CD1c-positive myeloid dendritic cell (primary cell): Measurements from ENCODE around the gene GCH1.

ENCODE experiments used
- DNase-seq: peaks from one replicate; pipeline ENCODE4 v3.0.0-alpha.2; 2016; ENCODE audit errors: extremely low spot score

Gene GCH1

DNA sequence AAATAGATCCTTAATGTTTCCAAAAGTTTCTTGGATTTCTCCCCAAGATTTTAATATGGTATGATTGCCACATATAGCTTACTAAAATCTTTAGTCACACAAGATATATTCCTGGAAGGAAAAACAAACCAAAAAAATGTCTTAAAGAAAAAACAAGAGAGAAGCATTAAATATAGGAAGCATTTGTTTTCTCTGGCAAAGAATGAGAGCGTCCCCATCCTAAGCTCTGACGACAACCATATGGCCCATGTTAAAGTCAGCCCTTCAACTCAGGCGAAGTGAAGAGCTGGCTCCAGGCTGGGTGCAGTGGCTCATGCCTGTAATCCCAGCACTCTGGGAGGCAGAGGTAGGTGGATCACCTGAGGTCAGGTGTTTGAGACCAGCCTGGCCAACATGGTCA, 35.6 kb downstream of the GCH1 start:
- DNase-seq: no peak

DNA sequence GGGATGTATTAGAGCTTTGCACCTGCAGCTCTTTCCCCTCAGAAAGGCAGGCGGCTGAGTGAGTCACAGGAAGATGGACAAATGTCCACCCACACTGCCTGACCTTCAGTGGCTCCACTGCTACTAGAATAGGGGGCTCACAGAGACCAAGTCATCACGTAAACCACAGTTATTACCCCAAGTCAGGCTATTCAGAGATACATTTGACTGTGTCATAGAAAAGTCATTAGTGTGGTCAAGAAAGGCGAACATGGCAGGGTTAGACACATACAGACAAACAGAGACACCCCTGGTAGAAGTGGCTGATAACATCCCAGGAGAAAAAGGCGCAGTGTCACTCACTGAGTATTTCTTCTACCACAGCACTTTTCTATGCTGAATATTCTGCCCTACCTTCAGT, 36.0 kb downstream of the GCH1 start:
- no peak for DNase-seq

- no peak for DNase-seq
Measured at GRCh38 chr14:54864526-54864925, 38.1 kb downstream of the GCH1 start.

GRCh38 chr14:54857830-54858269, 44.8 kb downstream of the GCH1 start:
- DNase-seq: peak; percentile 80

DNA sequence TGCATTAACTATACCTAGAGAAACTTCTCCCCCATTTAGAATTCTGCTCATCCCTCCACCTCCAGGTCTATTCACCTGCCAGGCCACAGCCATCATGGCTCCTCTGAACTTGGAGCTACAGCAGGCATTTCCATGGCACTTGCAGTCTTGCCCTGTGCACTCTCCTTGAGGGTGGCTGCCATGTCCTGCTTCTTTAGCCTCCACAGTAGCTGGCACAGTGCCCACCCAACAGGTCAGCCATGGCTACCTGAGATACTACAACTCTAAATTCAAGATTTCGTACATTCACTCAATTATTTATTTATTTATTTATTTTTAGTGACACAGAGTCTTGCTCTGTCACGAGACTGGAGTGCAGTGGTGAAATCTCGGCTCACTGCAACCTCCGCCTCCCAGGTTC, 46.5 kb downstream of the GCH1 start:
- DNase-seq: no peak

DNA sequence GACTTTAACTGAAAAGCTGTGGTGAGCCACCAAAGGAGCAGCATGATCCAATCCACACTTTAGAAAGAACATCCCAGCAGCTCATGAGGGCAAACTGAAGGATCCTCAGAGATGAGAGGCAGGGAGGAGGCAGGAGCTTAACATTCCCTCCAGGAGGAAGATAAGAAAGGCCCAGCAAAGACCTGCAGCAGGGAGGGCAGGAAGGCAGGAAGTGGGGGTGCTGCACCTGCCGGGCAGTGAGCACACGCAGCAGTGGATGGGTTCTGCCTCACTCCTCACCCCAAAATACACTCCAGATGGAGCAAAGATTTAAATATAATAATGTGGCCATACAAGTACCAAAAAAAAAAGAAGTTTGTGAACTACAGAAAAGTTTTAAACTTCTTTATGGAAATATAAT, 48.4 kb downstream of the GCH1 start:
- DNase-seq: no peak

- no peak for DNase-seq
Measured at GRCh38 chr14:54853339-54853738, 49.3 kb downstream of the GCH1 start.

DNA sequence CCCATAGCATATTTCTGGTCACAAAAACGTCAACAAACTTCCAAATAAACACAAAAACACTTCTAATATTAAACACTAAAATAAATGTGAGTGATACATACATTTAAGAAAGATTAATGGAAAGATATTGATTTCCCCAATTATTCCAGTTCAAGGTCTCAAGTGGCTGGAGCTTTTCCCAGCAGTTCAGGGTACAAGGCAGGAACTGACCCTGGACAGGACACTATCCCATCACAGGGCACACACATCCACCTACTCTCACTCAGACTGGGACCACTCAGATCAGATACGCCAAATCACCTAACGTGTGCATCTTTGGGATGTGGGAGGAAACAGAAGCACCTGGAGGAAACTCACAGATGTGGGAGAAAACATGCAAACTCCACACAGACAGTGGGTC, 50.4 kb downstream of the GCH1 start:
- DNase-seq: no peak

DNA sequence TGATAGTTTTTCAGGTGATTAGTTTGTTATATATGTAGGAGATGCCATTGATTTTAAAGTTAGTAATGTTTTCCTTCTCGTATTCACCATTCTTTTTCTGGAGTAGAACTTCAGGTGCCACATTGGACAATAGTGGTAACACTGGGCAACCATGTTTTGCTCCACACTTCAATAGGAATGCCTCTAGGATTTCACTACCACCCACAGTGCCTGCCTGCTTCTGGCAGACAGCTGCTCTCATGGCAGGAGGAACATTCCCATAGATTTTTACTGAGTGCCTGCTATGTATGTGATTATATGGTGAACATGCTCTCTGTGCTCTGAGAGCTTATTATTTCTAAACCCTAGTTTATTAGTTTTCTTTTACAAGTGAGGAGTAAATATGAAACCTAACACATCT, 53.7 kb downstream of the GCH1 start:
- DNase-seq: no peak

DNA sequence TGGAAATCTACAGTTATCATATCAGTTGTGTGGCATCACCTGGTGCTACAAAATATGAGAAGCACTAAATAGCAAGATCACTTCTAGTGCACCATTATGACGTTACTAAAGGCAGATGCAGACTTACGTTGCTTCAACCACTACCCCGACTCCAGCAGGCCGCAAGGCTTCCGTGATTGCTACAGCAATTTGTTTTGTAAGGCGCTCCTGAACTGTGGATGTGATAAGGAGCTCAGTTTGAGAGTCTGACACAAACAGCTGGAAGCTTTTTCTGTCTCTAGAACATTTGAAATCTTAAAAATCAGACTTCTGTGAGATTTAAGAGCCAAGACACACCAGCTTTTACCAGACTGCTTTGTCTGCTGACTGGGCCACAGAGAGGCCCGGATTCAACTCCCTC, 57.0 kb downstream of the GCH1 start:
- DNase-seq: no peak

GRCh38 chr14:54844479-54844878, 58.1 kb downstream of the GCH1 start:
- no peak for DNase-seq

- no peak for DNase-seq
Measured at GRCh38 chr14:54840798-54841197, 61.8 kb downstream of the GCH1 start.

DNA sequence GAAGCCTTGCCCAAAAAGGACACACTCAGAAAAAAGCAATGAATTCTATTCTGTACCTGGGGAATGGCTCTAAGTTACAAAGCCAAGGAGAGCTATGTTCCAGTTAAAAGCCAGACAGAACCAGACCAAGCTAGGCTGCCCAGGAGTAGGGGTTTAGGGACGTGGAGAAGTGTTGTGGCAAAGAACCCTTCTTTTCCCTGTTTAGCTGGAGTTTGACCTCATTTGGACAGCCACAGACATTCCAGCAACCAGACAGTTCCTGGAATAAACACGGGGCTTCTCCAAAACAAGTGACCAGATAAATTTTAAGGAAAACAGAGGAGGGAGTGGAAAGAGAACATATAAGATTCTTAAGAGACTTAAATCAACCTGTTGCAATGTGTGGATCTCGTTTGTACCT, 62.3 kb downstream of the GCH1 start:
- DNase-seq: no peak

GRCh38 chr14:54839701-54840119, 62.9 kb downstream of the GCH1 start:
- no peak for DNase-seq

DNA sequence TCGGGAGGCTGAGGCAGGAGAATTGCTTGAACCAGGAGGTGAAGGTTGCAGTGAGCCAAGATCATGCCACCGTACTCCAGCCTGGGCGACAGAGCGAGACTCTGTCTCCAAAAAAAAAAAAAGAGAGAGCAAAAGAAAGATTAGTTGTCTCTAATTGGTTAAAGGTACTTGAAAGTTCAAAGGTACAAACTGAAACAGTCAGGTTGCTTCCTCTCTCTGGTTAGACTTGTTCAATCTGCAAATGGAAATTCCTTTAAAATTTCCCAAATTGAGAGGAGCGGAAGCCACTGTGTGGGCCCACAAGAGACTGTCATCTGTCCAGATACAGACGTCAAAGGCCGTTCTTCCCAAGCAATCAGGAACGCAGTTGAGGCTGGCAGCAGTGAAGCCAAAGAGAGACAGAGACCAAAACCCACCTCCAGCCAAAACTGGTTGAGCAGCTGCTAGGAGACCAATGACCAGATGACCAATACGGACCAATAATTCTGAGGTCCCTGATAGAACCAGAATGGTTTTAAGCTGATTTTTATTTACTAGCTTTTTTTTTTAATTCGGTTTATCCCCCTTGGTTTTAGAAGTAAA, 63.6 kb downstream of the GCH1 start:
- DNase-seq: no peak

DNA sequence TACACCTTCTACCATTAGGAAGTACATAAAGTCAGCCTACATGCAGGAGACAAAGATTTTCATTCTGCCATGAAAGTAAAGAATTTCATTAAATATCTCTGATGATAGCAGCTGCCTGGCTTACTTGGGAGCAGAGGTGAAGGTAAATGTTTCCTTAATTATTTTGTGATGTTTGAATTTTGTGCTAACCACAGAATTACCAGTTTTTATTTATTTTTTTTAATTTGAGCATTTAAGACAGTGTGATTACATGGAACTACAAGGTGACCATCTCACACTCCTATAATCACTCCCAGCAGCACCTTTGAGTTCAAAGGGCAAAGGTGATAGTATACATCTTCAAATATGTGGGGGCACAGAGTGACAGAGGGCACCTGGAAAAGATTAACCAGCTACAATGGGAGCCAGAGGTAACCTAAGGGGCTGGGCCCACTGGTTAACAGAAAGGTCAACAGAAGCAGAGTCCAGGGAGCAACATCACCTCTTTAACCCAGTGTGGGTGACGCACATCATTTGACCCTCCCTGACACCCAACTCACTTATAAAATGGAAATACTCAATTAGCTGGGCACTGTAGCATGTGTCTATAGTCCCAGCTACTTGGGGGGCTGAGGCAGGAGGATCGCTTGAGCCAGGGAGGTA, 65.0 kb downstream of the GCH1 start:
- no peak for DNase-seq

DNA sequence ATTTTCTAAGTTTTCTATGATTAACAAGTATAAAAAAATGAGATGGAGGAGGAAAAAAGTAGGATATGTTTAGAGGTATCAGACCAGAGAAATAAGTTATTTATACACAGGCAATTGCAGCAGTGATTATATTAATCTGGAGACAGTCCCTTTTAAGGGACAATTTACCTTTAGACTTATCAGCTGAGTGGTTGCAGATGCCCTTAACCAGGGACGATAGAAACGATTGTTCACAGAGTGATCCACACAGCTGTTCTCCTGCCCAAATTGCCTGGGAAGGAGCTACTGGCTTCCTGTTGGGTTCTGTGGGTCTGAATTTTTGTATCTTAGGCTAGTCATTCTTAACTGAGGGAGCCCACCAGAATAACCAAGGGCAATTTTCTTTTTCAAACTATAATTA, 66.4 kb downstream of the GCH1 start:
- no peak for DNase-seq

GRCh38 chr14:54834727-54835126, 67.9 kb downstream of the GCH1 start:
- DNase-seq: no peak

- DNase-seq: no peak
Measured at GRCh38 chr14:54834081-54834480, 68.5 kb downstream of the GCH1 start.

DNA sequence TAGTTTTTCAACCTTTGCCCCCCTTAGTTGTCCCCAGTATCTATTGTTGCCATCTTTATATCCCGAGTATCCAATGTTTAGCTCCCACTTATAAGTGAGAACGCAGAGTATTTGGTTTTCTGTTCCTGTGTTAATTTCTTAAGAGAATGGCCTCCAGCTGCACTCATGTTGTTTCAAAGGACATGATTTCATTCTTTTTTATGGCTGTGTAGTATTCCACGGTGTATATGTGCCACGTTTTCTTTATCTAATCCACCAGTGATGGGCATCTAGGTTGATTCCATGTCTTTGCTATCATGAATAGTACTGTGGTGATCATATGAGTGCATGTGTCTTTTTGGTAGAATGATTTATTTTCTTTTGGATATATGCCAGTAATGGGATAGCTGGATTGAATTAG, 72.0 kb downstream of the GCH1 start:
- no peak for DNase-seq

DNA sequence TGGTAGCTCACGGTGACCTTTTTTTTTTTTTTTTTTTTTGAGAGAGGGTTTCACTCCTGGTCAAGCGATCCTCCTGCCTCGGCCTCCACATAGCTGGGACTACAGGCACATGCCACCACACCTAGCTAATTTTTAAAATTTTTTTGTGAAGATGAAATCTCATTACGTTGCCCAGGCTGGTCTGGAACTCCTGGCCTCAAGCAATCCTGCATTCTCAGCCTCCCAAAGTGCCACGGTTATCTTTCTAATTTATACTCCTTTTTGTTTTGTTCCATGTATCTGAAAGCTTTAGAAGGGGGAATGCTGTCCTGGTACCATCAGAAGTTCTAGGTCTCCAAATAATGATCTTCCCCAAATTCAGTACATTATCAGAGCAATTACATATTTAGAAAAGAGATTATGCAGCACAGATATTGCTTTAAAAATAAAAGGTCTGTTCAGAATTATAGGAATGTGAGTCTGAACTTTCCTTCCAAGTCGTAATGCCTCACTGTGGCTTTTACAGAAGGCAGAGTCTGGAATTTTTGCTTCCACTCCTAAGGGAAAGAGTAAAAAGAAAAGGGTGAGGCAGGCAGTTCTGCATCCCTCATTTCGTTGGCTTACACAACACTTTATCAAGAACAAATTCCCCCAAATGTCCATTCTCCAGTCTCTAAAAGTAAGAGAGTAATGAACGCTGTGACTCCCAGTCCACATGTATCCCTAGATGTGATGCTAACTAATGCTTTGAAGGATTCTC, 73.0 kb downstream of the GCH1 start:
- no peak for DNase-seq

GRCh38 chr14:54828037-54828436, 74.6 kb downstream of the GCH1 start:
- DNase-seq: no peak
